Fibroblast of peridontal ligament (primary cell): ENCODE measurements around the gene RAD17.
"Not testable (repeated sequence)": the region's sequence is repeated elsewhere in the genome, so short reads cannot be mapped to it uniquely, and the experiment has no call there.

Experiments used
- DNase-seq: peaks from one replicate; pipeline ENCODE4 v3.0.0-alpha.2; 2010; ENCODE audit errors: extremely low read depth

The RAD17 gene

GRCh38 chr5:69369340-69370121 lies at the start of gene RAD17, which contains the start of the genes AK6 and TAF9:
Gene RAD17, plus strand, starts transcription at chr5:69369818. Its CDS starts 2,391 bp downstream, at chr5:69372209.
Gene AK6, minus strand, starts transcription at chr5:69369520. Its CDS starts 30 bp downstream, at chr5:69369490.
Gene TAF9, minus strand, starts transcription at chr5:69369520. Its CDS starts 3,783 bp downstream, at chr5:69365737.
- peak; percentile 89 for DNase-seq

- DNase-seq = no peak
Observed at GRCh38 chr5:69326365-69326764, 43.3 kb upstream of the RAD17 start.

- DNase-seq = no peak
Observed at GRCh38 chr5:69329905-69330489, 39.6 kb upstream of the RAD17 start.

GRCh38 chr5:69331528-69332445 lies 37.8 kb upstream of the RAD17 start:
- peak; percentile 4 for DNase-seq

GRCh38 chr5:69333668-69334315 lies 35.8 kb upstream of the RAD17 start:
- DNase-seq = not testable (repeated sequence)

GRCh38 chr5:69334793-69335268 lies 34.8 kb upstream of the RAD17 start:
- peak; percentile 71 for DNase-seq

GRCh38 chr5:69335341-69335935 lies 34.2 kb upstream of the RAD17 start:
- DNase-seq = no peak

GRCh38 chr5:69341520-69342161 lies 28.0 kb upstream of the RAD17 start:
- DNase-seq = no peak

- no peak for DNase-seq
Observed at GRCh38 chr5:69343083-69343482, 26.5 kb upstream of the RAD17 start.

GRCh38 chr5:69350664-69351063 lies 19.0 kb upstream of the RAD17 start:
- DNase-seq = no peak

GRCh38 chr5:69359699-69360098 lies 9.9 kb upstream of the RAD17 start:
- DNase-seq = no peak

GRCh38 chr5:69360442-69360841 lies 9.2 kb upstream of the RAD17 start:
- DNase-seq = no peak

- peak; percentile 20 for DNase-seq
Observed at GRCh38 chr5:69364414-69364813, 5.2 kb upstream of the RAD17 start.

- DNase-seq = no peak
Observed at GRCh38 chr5:69364850-69365249, 4.8 kb upstream of the RAD17 start.

- DNase-seq = no peak
Observed at GRCh38 chr5:69367697-69368279, 1.8 kb upstream of the RAD17 start.

- DNase-seq = peak; percentile 59
Observed at GRCh38 chr5:69368458-69369339, 919 bp upstream of the RAD17 start.

- not testable (repeated sequence) for DNase-seq
Observed at GRCh38 chr5:69370335-69370734, 717 bp downstream of the RAD17 start.

GRCh38 chr5:69372394-69372793 lies 2.8 kb downstream of the RAD17 start:
- no peak for DNase-seq

GRCh38 chr5:69374911-69375446 lies 5.4 kb downstream of the RAD17 start:
- DNase-seq = no peak
